ENCODE measurements around the gene OR2AJ1.
"Not testable (repeated sequence)": the region's sequence is repeated elsewhere in the genome, so short reads cannot be mapped to it uniquely, and the experiment has no call there.

Gene OR2AJ1, protein sequence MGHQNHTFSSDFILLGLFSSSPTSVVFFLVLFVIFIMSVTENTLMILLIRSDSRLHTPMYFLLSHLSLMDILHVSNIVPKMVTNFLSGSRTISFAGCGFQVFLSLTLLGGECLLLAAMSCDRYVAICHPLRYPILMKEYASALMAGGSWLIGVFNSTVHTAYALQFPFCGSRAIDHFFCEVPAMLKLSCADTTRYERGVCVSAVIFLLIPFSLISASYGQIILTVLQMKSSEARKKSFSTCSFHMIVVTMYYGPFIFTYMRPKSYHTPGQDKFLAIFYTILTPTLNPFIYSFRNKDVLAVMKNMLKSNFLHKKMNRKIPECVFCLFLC

DNA sequence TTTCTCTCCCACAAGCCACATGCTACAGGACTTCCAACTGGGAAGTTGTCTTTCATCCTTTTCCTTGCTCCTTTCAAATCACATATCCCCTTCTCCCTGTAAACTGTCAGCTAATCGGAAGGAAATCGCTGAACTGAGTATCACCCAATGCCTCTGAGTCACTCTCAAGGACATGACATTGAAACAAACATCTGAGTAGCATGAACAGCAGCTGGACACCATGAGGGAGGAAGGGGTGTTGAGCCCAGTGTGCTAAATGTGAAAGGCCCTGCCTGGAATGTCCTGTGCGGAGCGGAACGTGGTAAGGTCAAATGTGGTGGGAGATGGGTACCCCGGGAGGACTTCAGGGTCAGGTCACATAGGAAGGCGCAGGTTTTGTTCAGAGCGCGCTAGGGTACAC, at the start of gene OR2AJ1:
TSS of gene OR2AJ1 (plus strand) at position 22 of the 400 bp plus-strand sequence. CDS start 8,880 bp downstream, outside the sequence.
- DNase-seq (ENCODE audit: low read depth in 2 of 2), result no peak

DNA sequence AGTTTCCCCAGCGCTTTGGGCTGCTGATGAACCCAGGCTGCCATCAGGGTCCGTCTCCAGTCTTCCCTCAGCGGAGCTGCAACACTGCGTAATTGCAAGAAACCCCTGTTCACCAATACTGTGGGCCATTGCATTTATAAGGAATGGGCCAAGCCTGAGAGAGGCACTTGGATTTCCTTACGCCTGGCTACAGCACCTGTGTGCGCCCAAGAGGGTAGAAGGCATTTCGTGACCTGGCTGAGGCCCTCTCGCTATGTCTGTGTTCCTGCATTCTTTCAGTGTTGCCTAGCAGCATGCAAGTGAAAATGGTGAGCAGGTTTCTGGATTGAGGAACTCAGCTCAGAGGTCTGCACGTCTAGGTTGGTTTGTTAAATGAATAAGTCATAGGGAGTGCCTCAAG, 41.3 kb upstream of the OR2AJ1 start:
- DNase-seq (ENCODE audit: low read depth in 2 of 2), result no peak

- DNase-seq (ENCODE audit: low read depth in 2 of 2), result no peak
Measured at GRCh38 chr1:247884797-247885413, 39.8 kb upstream of the OR2AJ1 start.

DNA sequence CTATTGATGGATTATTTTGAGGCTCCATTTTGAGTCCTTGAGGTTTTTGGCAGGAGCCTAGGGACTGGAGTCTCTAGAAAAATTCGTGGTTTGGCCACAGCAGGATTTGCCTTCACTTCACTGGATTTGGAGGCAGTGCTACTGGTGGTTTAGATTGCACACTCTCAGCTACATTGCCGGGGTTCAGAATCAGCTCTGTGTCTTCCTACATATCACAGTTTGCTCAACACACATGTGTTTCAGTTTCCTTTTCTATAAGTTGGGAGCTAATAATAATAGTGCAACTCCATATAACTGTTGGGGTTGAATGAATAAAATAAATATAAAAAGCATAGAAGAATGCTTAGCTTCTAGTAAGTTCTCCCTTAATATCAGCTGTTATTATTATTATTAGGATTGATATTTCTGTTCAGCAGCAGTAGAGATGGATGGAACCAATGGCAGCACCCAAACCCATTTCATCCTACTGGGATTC, 29.5 kb upstream of the OR2AJ1 start, which contains the start of gene OR2W3:
TSS of gene OR2W3 (plus strand) at position 425 of the 475 bp plus-strand sequence. CDS start at position 425, 0 bp downstream.
- no peak for DNase-seq (ENCODE audit: low read depth in 2 of 2)

- no peak for DNase-seq (ENCODE audit: low read depth in 2 of 2)
Measured at GRCh38 chr1:247895976-247896375, 28.7 kb upstream of the OR2AJ1 start.

DNA sequence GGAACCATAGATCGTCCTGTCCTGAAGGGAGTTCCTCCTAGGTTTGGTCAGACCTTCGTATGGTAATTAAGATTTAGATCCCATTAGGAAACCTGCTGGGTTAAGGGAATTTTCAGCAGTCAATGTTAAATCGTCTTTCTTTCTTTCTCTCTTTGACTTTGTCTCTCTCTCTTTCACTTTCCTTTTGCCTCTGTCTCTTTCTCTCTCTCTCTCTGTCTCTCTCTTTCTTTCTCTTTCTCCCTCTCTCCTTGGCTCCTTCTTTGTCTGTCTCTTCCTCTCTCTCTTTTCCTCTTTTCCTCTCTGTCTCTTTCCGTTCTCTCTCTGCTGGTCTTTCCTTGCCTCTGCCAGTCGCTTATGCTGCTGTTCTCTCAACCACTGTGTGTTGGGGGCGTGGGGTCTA, 20.6 kb upstream of the OR2AJ1 start:
- no peak for DNase-seq (ENCODE audit: low read depth in 2 of 2)

- DNase-seq (ENCODE audit: low read depth in 2 of 2), result no peak
Measured at GRCh38 chr1:247905181-247905580, 19.5 kb upstream of the OR2AJ1 start.

- DNase-seq (ENCODE audit: low read depth in 2 of 2), result no peak
Measured at GRCh38 chr1:247905910-247906503, 18.7 kb upstream of the OR2AJ1 start.

GRCh38 chr1:247906504-247907047, 18.1 kb upstream of the OR2AJ1 start:
- no peak for DNase-seq (ENCODE audit: low read depth in 2 of 2)

- no peak for DNase-seq (ENCODE audit: low read depth in 2 of 2)
Measured at GRCh38 chr1:247908766-247909165, 15.9 kb upstream of the OR2AJ1 start.

- DNase-seq (ENCODE audit: low read depth in 2 of 2), result no peak
Measured at GRCh38 chr1:247913786-247914185, 10.9 kb upstream of the OR2AJ1 start.

- DNase-seq (ENCODE audit: low read depth in 2 of 2), result no peak
Measured at GRCh38 chr1:247914941-247915662, 9.6 kb upstream of the OR2AJ1 start.

- no peak for DNase-seq (ENCODE audit: low read depth in 2 of 2)
Measured at GRCh38 chr1:247919952-247920351, 4.7 kb upstream of the OR2AJ1 start, which contains the start of gene OR2T8. Gene OR2T8, plus strand, starts transcription at chr1:247920252. Its CDS starts 766 bp downstream, at chr1:247921018.

GRCh38 chr1:247923941-247924340, 748 bp upstream of the OR2AJ1 start:
- no peak for DNase-seq (ENCODE audit: low read depth in 2 of 2)

GRCh38 chr1:247933989-247934388, 9.3 kb downstream of the OR2AJ1 start:
- DNase-seq (ENCODE audit: low read depth in 2 of 2), result no peak

DNA sequence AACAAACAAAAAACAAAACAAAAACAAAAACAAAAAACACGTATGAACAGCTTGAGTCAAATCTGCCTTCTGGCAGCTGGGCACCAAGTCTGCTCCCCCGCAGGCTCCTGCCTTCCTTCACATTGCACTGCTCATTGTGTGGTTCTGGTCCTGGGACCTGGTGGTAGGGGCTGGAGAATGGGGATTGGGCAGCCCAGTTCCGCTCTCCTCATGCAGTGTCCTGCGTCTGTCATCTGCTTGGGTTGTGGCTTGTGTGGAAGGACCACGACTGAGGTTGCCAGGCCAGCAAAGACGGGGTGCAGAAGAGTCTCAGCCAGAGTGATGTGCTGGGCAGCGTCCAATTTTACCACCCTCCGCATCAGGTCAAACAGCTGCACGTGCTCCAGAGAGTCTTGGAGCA, 11.1 kb downstream of the OR2AJ1 start:
- no peak for DNase-seq (ENCODE audit: low read depth in 2 of 2)

- DNase-seq (ENCODE audit: low read depth in 2 of 2), result no peak
Measured at GRCh38 chr1:247936415-247936814, 11.7 kb downstream of the OR2AJ1 start.

- not testable (repeated sequence) for DNase-seq (ENCODE audit: low read depth in 2 of 2)
Measured at GRCh38 chr1:247936965-247937734, 12.5 kb downstream of the OR2AJ1 start.

GRCh38 chr1:247942624-247943023, 17.9 kb downstream of the OR2AJ1 start:
- DNase-seq (ENCODE audit: low read depth in 2 of 2), result no peak

DNA sequence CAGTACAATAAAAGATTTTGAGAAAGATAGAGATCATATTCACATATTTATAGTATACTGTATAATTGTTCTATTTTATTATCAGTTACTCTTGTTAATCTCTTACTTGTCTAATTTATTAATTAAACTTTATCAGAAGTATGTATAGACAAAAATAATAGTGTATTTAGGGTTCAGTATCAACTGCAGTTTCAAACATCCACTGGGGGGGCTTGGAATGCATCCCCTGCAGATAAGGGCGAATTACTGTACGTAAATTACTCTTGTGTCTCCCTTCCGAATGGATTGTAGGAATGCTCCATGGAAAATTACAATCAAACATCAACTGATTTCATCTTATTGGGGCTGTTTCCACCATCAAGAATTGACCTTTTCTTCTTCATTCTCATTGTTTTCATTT, 23.9 kb downstream of the OR2AJ1 start, which contains the start of gene OR2L8:
TSS of gene OR2L8 (plus strand) at position 301 of the 400 bp plus-strand sequence. CDS start at position 301, 0 bp downstream.
- DNase-seq (ENCODE audit: low read depth in 2 of 2), result no peak

DNA sequence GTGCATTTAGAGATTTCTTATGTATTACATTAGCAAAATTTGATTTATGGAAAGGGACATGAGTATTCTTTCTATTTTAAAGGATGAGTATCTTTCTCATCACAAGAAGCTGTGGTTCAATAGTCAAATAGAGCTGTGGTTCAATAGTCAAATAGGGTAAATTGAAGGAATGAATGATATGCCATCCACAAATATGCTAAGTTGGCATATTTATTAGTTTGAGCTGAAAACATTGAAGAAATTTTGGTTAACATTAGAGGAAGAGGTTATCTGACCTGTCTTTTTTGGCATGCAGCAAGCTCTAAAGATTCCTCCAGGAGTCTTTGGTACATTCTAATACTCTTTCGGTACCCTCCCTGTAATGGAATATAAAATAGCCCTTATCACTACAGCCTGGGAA, 28.7 kb downstream of the OR2AJ1 start:
- DNase-seq (ENCODE audit: low read depth in 2 of 2), result no peak

All from fibroblast of skin of left quadriceps (primary cell).